H1 (cell line): ENCODE measurements around the gene STK39. TPM values are rescaled to one million over a fixed set of nuclear protein-coding genes. Genes with fewer than 3 reads are reported as not detected.
"Not testable (repeated sequence)": the region's sequence is repeated elsewhere in the genome, so short reads cannot be mapped to it uniquely, and the experiment has no call there.

ENCODE experiments used
- CTCF ChIA-PET: fragments of 300-600 bp; sonication (Branson Sonifier 250); formaldehyde crosslinking; loops from one replicate; lab custom pipeline; 2021; ENCODE audit not compliant: partially characterized antibody; lab: Charles Lee
- POLR2A ChIA-PET: fragments of 300-600 bp; sonication (Branson Sonifier 250); formaldehyde crosslinking; loops from one replicate; lab custom pipeline; 2021; ENCODE audit warnings: inconsistent platforms; ENCODE audit not compliant: partially characterized antibody; lab: Charles Lee
- DNase-seq, 2 experiments: peaks; one replicate each; pipeline versions ENCODE4 v3.0.0 to v3.0.0-alpha.2; 2010 to 2022; ENCODE audit warnings: low spot score in 2 of 2, low read depth in 1 of 2, mixed read lengths in 1 of 2
- FAIRE-seq: peaks from 2 replicates; lab custom pipeline; 2011; peaks lifted over from hg19 to GRCh38; lab: Jason Lieb, UNC
- H2AFZ ChIP-seq: 2 replicates; pipeline ENCODE4 v1.8.1; 2012; ENCODE audit warnings: low read length, inconsistent platforms
- H2AK5ac ChIP-seq: 2 replicates; pipeline ENCODE4 v1.6.1; 2013; ENCODE audit warnings: low read depth, low read length
- H2BK120ac ChIP-seq: replicated peaks from 2 replicates; pipeline ENCODE3; 2013; ENCODE audit warnings: low read depth, low read length, inconsistent platforms
- H2BK12ac ChIP-seq: 2 replicates; pipeline ENCODE4 v1.6.1; 2013; ENCODE audit warnings: low read depth, low read length
- H2BK15ac ChIP-seq: 2 replicates; pipeline ENCODE4 v1.6.1; 2013; ENCODE audit warnings: low read length
- H2BK20ac ChIP-seq: 2 replicates; pipeline ENCODE4 v1.6.1; 2013; ENCODE audit warnings: low read length
- H2BK5ac ChIP-seq: 2 replicates; pipeline ENCODE4 v1.6.1; 2013; ENCODE audit warnings: low read depth, low read length
- H3K14ac ChIP-seq: 2 replicates; pipeline ENCODE4 v1.6.1; 2013; ENCODE audit warnings: inconsistent platforms; ENCODE audit not compliant: insufficient read length
- H3K18ac ChIP-seq: 2 replicates; pipeline ENCODE4 v1.6.1; 2013; ENCODE audit warnings: low read length; ENCODE audit errors: extremely low read depth
- H3K23ac ChIP-seq: 2 replicates; pipeline ENCODE4 v1.6.1; 2013; ENCODE audit warnings: inconsistent platforms; ENCODE audit not compliant: insufficient read length
- H3K23me2 ChIP-seq: 2 replicates; pipeline ENCODE4 v1.6.1; 2013; ENCODE audit warnings: low read depth, low read length
- H3K27ac ChIP-seq: 2 replicates; pipeline ENCODE4 v1.6.1; 2011; ENCODE audit warnings: low read depth, low read length, inconsistent platforms
- H3K27me3 ChIP-seq, 4 experiments: replicated peaks in 1 of 4; 1 replicate in 1 of 4; 2 replicates in 3 of 4; pipeline versions ENCODE4 v1.6.1 to v1.8.1; 2011 to 2013; ENCODE audit warnings: low read length in 3 of 4, mild to moderate bottlenecking in 3 of 4, inconsistent platforms in 2 of 4, mixed read lengths in 2 of 4, moderate library complexity in 1 of 4; ENCODE audit not compliant: control insufficient read depth in 3 of 4, insufficient read depth in 3 of 4; ENCODE audit errors: extremely low read depth in 1 of 4
- H3K36me3 ChIP-seq, 4 experiments: 2 replicates each; pipeline versions ENCODE4 v1.6.1 to v1.8.1; 2011 to 2013; ENCODE audit warnings: mild to moderate bottlenecking in 4 of 4, low read length in 3 of 4, moderate library complexity in 2 of 4, control low read depth in 1 of 4, inconsistent platforms in 1 of 4; ENCODE audit not compliant: insufficient read depth in 4 of 4, control insufficient read depth in 2 of 4
- H3K4ac ChIP-seq: replicated peaks from 2 replicates; pipeline ENCODE3; 2013; ENCODE audit warnings: low read length, low read depth, mixed read lengths, inconsistent platforms; ENCODE audit not compliant: insufficient read length
- H3K4me1 ChIP-seq, 4 experiments: replicated peaks in 1 of 4; 1 replicate in 1 of 4; 2 replicates in 3 of 4; pipeline versions ENCODE4 v1.6.1 to v1.8.1; 2011 to 2013; ENCODE audit warnings: low read length in 3 of 4, inconsistent platforms in 2 of 4, mixed read lengths in 1 of 4; ENCODE audit not compliant: insufficient read depth in 4 of 4, control insufficient read depth in 3 of 4
- H3K4me2 ChIP-seq, 2 experiments: 2 replicates each; pipeline versions ENCODE4 v1.6.1 to v1.8.1; 2011 to 2013; ENCODE audit warnings: low read depth in 2 of 2, low read length in 2 of 2, control low read depth in 1 of 2, inconsistent platforms in 1 of 2, mild to moderate bottlenecking in 1 of 2; ENCODE audit not compliant: insufficient read depth in 1 of 2
- H3K4me3 ChIP-seq, 4 experiments: fragments of 200-600, 300-600 bp in 1 of 4; sonication (generic), shearing (Covaris generic), sonication (Bioruptor Twin) in 1 of 4; 2 replicates each; pipeline versions ENCODE4 v1.5.1 to v1.8.1; 2011 to 2016; ENCODE audit warnings: low read length in 4 of 4, low read depth in 3 of 4, control low read depth in 2 of 4, inconsistent platforms in 2 of 4, mild to moderate bottlenecking in 2 of 4, mixed read lengths in 1 of 4, moderate library complexity in 1 of 4; ENCODE audit not compliant: insufficient read depth in 2 of 4; ENCODE audit errors: extremely low read depth in 1 of 4
- H3K56ac ChIP-seq: replicated peaks from 2 replicates; pipeline ENCODE3; 2013; ENCODE audit warnings: low read depth, mild to moderate bottlenecking, mixed read lengths, low read length, inconsistent platforms; ENCODE audit not compliant: insufficient read length
- H3K79me1 ChIP-seq: 2 replicates; pipeline ENCODE4 v1.6.1; 2013; ENCODE audit warnings: low read depth, low read length, control low read depth
- H3K79me2 ChIP-seq, 2 experiments: 2 replicates each; pipeline versions ENCODE4 v1.6.1 to v1.8.1; 2012 to 2013; ENCODE audit warnings: low read length in 2 of 2, mild to moderate bottlenecking in 2 of 2, inconsistent platforms in 1 of 2; ENCODE audit not compliant: insufficient read depth in 2 of 2, control insufficient read depth in 1 of 2
- H3K9ac ChIP-seq, 4 experiments: replicated peaks in 1 of 4; 1 replicate in 1 of 4; 2 replicates in 3 of 4; pipeline versions ENCODE4 v1.6.1 to v1.8.1; 2011 to 2013; ENCODE audit warnings: low read depth in 3 of 4, low read length in 3 of 4, control low read depth in 2 of 4, mild to moderate bottlenecking in 2 of 4, moderate library complexity in 2 of 4, inconsistent platforms in 1 of 4; ENCODE audit errors: extremely low read depth in 1 of 4
- H3K9me3 ChIP-seq, 2 experiments: 2 replicates each; pipeline versions ENCODE4 v1.6.1 to v1.8.1; 2012 to 2013; ENCODE audit warnings: mild to moderate bottlenecking in 2 of 2, moderate library complexity in 2 of 2, control low read depth in 1 of 2, inconsistent platforms in 1 of 2, low read depth in 1 of 2, low read length in 1 of 2, mixed read lengths in 1 of 2; ENCODE audit not compliant: insufficient read depth in 2 of 2
- H4K20me1 ChIP-seq, 2 experiments: replicated peaks in 1 of 2; 2 replicates each; pipeline versions ENCODE3 to v1.8.1; 2011 to 2013; ENCODE audit warnings: inconsistent platforms in 2 of 2, low read length in 2 of 2, mild to moderate bottlenecking in 1 of 2; ENCODE audit not compliant: insufficient read depth in 2 of 2, control insufficient read depth in 1 of 2
- H4K5ac ChIP-seq: 2 replicates; pipeline ENCODE4 v1.6.1; 2013; ENCODE audit warnings: low read length, low read depth, mixed read lengths, inconsistent platforms; ENCODE audit not compliant: insufficient read length
- H4K8ac ChIP-seq: 2 replicates; pipeline ENCODE4 v1.8.0; 2013; ENCODE audit warnings: mild to moderate bottlenecking, moderate library complexity, low read length, inconsistent platforms; ENCODE audit not compliant: insufficient read depth; ENCODE audit errors: extremely low read depth
- H4K91ac ChIP-seq: replicated peaks from 2 replicates; pipeline ENCODE3; 2013; ENCODE audit warnings: low read length, mixed read lengths, inconsistent platforms; ENCODE audit not compliant: insufficient read length
- WGBS, 2 experiments: shearing (Covaris generic) in 1 of 2; methylation state at CpG; one replicate each; pipeline versions ENCODE4 v1.1.6 to v1.1.7; 2013 to 2015; ENCODE audit warnings: low lambda C conversion rate in 2 of 2, mixed read lengths in 2 of 2, inconsistent platforms in 1 of 2, low coverage in 1 of 2, missing lambda C conversion rate in 1 of 2; ENCODE audit not compliant: insufficient replicate concordance in 2 of 2, insufficient coverage in 1 of 2, insufficient read length in 1 of 2; ENCODE audit errors: extremely low coverage in 1 of 2, missing lambda C conversion rate in 1 of 2; 5-methylcytosine and 5-hydroxymethylcytosine counted together
- polyA plus RNA-seq, 7 experiments: library from polyadenylated mRNA; depleted of rRNA in 3 of 7; stranded (reverse) in 5 of 7; unstranded in 2 of 7; fragments of >200 nt in 5 of 7; fragments of 200-250 nt in 2 of 7; gene quantifications; 1 replicate in 5 of 7; 2 replicates in 1 of 7; 4 replicates in 1 of 7; pipeline versions ENCODE4 v1.2.1 to v1.2.3, GENCODE V29; 2011 to 2013; ENCODE audit warnings: missing spikeins in 2 of 7, mixed read lengths in 2 of 7
- total RNA-seq: library from RNA; stranded (reverse); fragmentation: NEBNext Ultra II Directional; extraction: Animal tissue kit (Norgen Biotek cat#: 25700); gene quantifications from 2 replicates; pipeline ENCODE4 v1.2.1, GENCODE V29; 2021

STK39 gene
- total and polyA plus RNA-seq, 2 of the 8 experiments (the other 6 are each of a cell fraction or from before 2014, with no cell fraction given): 13.7 to 23.8 TPM

DNA sequence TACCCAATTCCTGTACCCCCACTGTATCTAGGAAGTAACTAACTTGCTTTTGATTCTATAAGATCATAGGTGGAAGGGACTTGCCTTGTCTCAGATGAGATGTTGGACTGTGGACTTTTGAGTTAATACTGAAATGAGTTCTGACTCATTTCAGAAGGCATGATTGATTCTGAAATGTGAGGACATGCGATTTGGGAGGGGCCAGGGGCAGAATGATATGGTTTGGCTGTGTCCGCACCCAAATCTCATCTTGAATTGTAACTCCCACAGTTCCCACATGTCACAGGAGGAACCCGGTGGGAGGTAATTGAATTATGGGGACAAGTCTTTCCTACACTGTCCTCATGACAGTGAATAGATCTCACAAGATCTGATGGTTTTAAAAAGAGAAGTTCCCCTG lies 165.9 kb downstream of the STK39 start:
- H4K5ac ChIP-seq, H3K18ac ChIP-seq, H2BK5ac ChIP-seq, H2BK15ac ChIP-seq, H3K9ac ChIP-seq, H3K27ac ChIP-seq, H3K9me3 ChIP-seq, H3K4me1 ChIP-seq, H3K23ac ChIP-seq, H2BK12ac ChIP-seq, H4K20me1 ChIP-seq, H2AFZ ChIP-seq, FAIRE-seq, DNase-seq, H3K79me1 ChIP-seq, H2AK5ac ChIP-seq, H4K8ac ChIP-seq, H3K4me2 ChIP-seq, H3K4me3 ChIP-seq, H3K14ac ChIP-seq, H3K36me3 ChIP-seq, H2BK120ac ChIP-seq, CTCF ChIA-PET, H3K23me2 ChIP-seq, H3K56ac ChIP-seq, H3K27me3 ChIP-seq, H2BK20ac ChIP-seq, H3K4ac ChIP-seq, H3K79me2 ChIP-seq, POLR2A ChIA-PET, H4K91ac ChIP-seq: not testable (repeated sequence)
- 82% methylated on average over 3 of the region's 3 CpGs; no CpG with 5 or more reads in 1 of the 2 experiments for WGBS, 2 experiments
